GM23338 (cell line): ENCODE results near the gene TNRC18. TPM values are rescaled to one million over a fixed set of nuclear protein-coding genes. Genes with fewer than 3 reads are reported as not detected.

Experiments
- ATAC-seq: fragments of 200-7000 bp; cut with Tn5 transposase; 3 replicates; pipeline ENCODE4 v1.9.1; 2020
- DNase-seq: peaks from one replicate; pipeline ENCODE4 v3.0.0-alpha.2; 2015; ENCODE audit warnings: low spot score
- H2AFZ ChIP-seq: fragments of 200-600 bp; sonication (generic); 2 replicates; pipeline ENCODE4 v1.8.0; 2016; ENCODE audit warnings: antibody characterized with exemption, mild to moderate bottlenecking, moderate library complexity
- H3F3A ChIP-seq: fragments of 200-600 bp; sonication (generic); replicated peaks from 2 replicates; pipeline ENCODE4 v1.8.0; 2017; ENCODE audit warnings: antibody characterized with exemption, mixed run types, low read depth
- H3K27ac ChIP-seq: fragments of 200-600 bp; sonication (generic); 2 replicates; pipeline ENCODE4 v1.6.1; 2016; ENCODE audit warnings: low read depth
- H3K27me3 ChIP-seq: fragments of 200-600 bp; sonication (generic); 2 replicates; pipeline ENCODE4 v1.8.0; 2016; ENCODE audit warnings: mild to moderate bottlenecking, mixed run types, moderate library complexity; ENCODE audit not compliant: insufficient read depth
- H3K36me3 ChIP-seq: fragments of 200-600 bp; sonication (generic); 2 replicates; pipeline ENCODE4 v1.8.0; 2016; ENCODE audit warnings: mild to moderate bottlenecking; ENCODE audit not compliant: insufficient read depth
- H3K4me1 ChIP-seq: fragments of 200-600 bp; sonication (generic); 2 replicates; pipeline ENCODE4 v1.8.0; 2016; ENCODE audit warnings: mild to moderate bottlenecking, moderate library complexity; ENCODE audit not compliant: insufficient read depth
- H3K4me2 ChIP-seq: fragments of 200-600 bp; sonication (generic); 2 replicates; pipeline ENCODE4 v1.7.1; 2017; ENCODE audit warnings: mixed run types
- H3K4me3 ChIP-seq: fragments of 200-600 bp; sonication (generic); 2 replicates; pipeline ENCODE4 v1.6.1; 2016; ENCODE audit warnings: mixed run types
- H3K79me2 ChIP-seq: fragments of 200-600 bp; sonication (generic); replicated peaks from 2 replicates; pipeline ENCODE4 v1.8.0; 2017; ENCODE audit warnings: mild to moderate bottlenecking; ENCODE audit not compliant: insufficient read depth
- H3K9me2 ChIP-seq: fragments of 200-600 bp; sonication (generic); 2 replicates; pipeline ENCODE4 v1.8.0; 2017; ENCODE audit not compliant: insufficient read depth
- H4K20me1 ChIP-seq: fragments of 200-600 bp; sonication (generic); replicated peaks from 2 replicates; pipeline ENCODE4 v1.8.0; 2017; ENCODE audit warnings: mild to moderate bottlenecking; ENCODE audit not compliant: insufficient read depth
- H3K27ac Mint-ChIP-seq: 2 replicates; pipeline ENCODE4 v1.8.0; 2020; ENCODE audit warnings: inconsistent platforms, mild to moderate bottlenecking, moderate library complexity, mixed read lengths
- H3K27me3 Mint-ChIP-seq: 3 replicates; pipeline ENCODE4 v1.8.0; 2022; ENCODE audit warnings: low read depth, mild to moderate bottlenecking, moderate library complexity, mixed read lengths, inconsistent platforms; ENCODE audit not compliant: insufficient read depth, poor library complexity
- H3K36me3 Mint-ChIP-seq: 3 replicates; pipeline ENCODE4 v1.8.0; 2021; ENCODE audit warnings: low read depth, mild to moderate bottlenecking, inconsistent platforms, moderate library complexity, mixed read lengths
- H3K4me1 Mint-ChIP-seq: 3 replicates; pipeline ENCODE4 v1.8.0; 2020; ENCODE audit warnings: mild to moderate bottlenecking, inconsistent platforms, mixed read lengths
- H3K4me3 Mint-ChIP-seq: 3 replicates; pipeline ENCODE4 v1.8.0; 2021; ENCODE audit warnings: moderate library complexity, mild to moderate bottlenecking, inconsistent platforms, mixed read lengths
- H3K9me3 Mint-ChIP-seq: 3 replicates; pipeline ENCODE4 v1.8.0; 2020; ENCODE audit warnings: moderate library complexity, mild to moderate bottlenecking, inconsistent platforms, mixed read lengths
- EZH2phosphoT487 ChIP-seq: fragments of 200-600 bp; sonication (generic); IDR thresholded peaks from one replicate; pipeline ENCODE4 v1.8.1; 2018; ENCODE audit warnings: antibody characterized with exemption; ENCODE audit not compliant: unreplicated experiment
- NANOG ChIP-seq: IDR thresholded peaks from 2 replicates; pipeline ENCODE4 v1.6.1; 2016; ENCODE audit warnings: antibody characterized with exemption, borderline replicate concordance
- ZNF462 ChIP-seq: fragments of 250-450 bp; sonication (Bioruptor Pico); IDR thresholded peaks from 2 replicates; pipeline ENCODE4 v1.5.0; 2020; ENCODE audit warnings: mild to moderate bottlenecking, moderate library complexity
- polyA plus RNA-seq: library from polyadenylated mRNA; unstranded; fragments of >200 nt; fragmentation: Nextera tagmentation; extraction: Ambion mirVana; gene quantifications from 2 replicates; pipeline ENCODE4 v1.2.1, GENCODE V29; 2016
- total RNA-seq: library from RNA; depleted of rRNA; stranded (reverse); fragments of >200 nt; shearing (Covaris generic); gene quantifications from 2 replicates; pipeline ENCODE4 v1.2.3, GENCODE V29; 2014

Gene TNRC18
- total and polyA plus RNA-seq, 2 experiments from 2014 or later = 2.1 to 17.5 TPM

GRCh38 chr7:5381071-5381772 is 42.4 kb downstream of the TNRC18 start:
- Histone ChIP-seq H3F3A (no peaks in the 10 kb centered on the region), H3K79me2 (peaks cover 7% of the 10 kb centered on the region; the same call in 1 of the 2 replicates), H3K4me1 (peaks cover 14% of the 10 kb centered on the region; the same call in 1 of the 2 replicates), H4K20me1 (0 out of 2 replicates have a peak, but pooled peaks cover 2% of the 10 kb centered on the region), H3K27ac (no peak overlapping the region), H3K4me2 (no peak overlapping the region), H3K4me3 (no peak overlapping the region), H2AFZ (no peak overlapping the region), H3K9me2 (no peaks in the 10 kb centered on the region), H3K36me3 (no peaks in the 10 kb centered on the region), H3K27me3 (no peaks in the 10 kb centered on the region)
- no peak overlapping the region for H3K4me3 Mint-ChIP-seq
- peaks cover 8% of the 10 kb centered on the region for H3K4me1 Mint-ChIP-seq
- H3K36me3 Mint-ChIP-seq = no peaks in the 10 kb centered on the region
- H3K27ac Mint-ChIP-seq = no peak overlapping the region
- ATAC-seq (no peak), DNase-seq (no peak)
- no peaks in the 10 kb centered on the region for H3K9me3 Mint-ChIP-seq
- TF ChIP-seq ZNF462 (CRISPR knock-in tag) (no peak), EZH2phosphoT487 (no peak)
- H3K27me3 Mint-ChIP-seq = peaks cover 12% of the 10 kb centered on the region

GRCh38 chr7:5380350-5381070 is 43.1 kb downstream of the TNRC18 start:
- ATAC-seq = no peak

More at GRCh38 chr7:5380350-5381070, 43.1 kb downstream of the TNRC18 start:
- no peak overlapping the region for H2AFZ ChIP-seq
- H3K36me3 Mint-ChIP-seq = no peaks in the 10 kb centered on the region
- H3F3A ChIP-seq = no peaks in the 10 kb centered on the region
- peaks cover 14% of the 10 kb centered on the region for H3K27me3 Mint-ChIP-seq
- no peaks in the 10 kb centered on the region for H3K9me3 Mint-ChIP-seq
- no peak overlapping the region for H3K27ac ChIP-seq
- peaks cover 7% of the 10 kb centered on the region; the same call in 1 of the 2 replicates for H3K79me2 ChIP-seq
- H3K4me3 ChIP-seq = no peak overlapping the region
- no peak overlapping the region for H3K4me2 ChIP-seq
- no peak for DNase-seq
- peaks cover 14% of the 10 kb centered on the region; the same call in 1 of the 2 replicates for H3K4me1 ChIP-seq
- no peak overlapping the region for H3K27ac Mint-ChIP-seq
- H3K9me2 ChIP-seq = no peaks in the 10 kb centered on the region
- H3K4me3 Mint-ChIP-seq = no peak overlapping the region
- 0 out of 2 replicates have a peak, but pooled peaks cover 2% of the 10 kb centered on the region for H4K20me1 ChIP-seq
- H3K27me3 ChIP-seq = no peaks in the 10 kb centered on the region
- TF ChIP-seq NANOG = no peak
- no peaks in the 10 kb centered on the region for H3K36me3 ChIP-seq
- peaks cover 8% of the 10 kb centered on the region for H3K4me1 Mint-ChIP-seq
